ENCODE measurements around the gene CATSPERZ. TPM values are rescaled to one million over a fixed set of nuclear protein-coding genes. Genes with fewer than 3 reads are reported as not detected.
A peak's percentile ranks its signal among the peaks of the same experiment; 100 is the strongest.
"Not testable (repeated sequence)": the region's sequence is repeated elsewhere in the genome, so short reads cannot be mapped to it uniquely, and the experiment has no call there.

The CATSPERZ gene
- total RNA-seq, 1 experiment from 2014 or later: not detected

GRCh38 chr11:64318766-64319761 lies 18.9 kb downstream of the CATSPERZ start:
- no peak for DNase-seq (ENCODE audit: low spot score)

GRCh38 chr11:64320556-64320955 lies 20.4 kb downstream of the CATSPERZ start:
- no peak for DNase-seq (ENCODE audit: low spot score)

- no peak for DNase-seq (ENCODE audit: low spot score)
These were observed 20.9 kb downstream of the CATSPERZ start for GRCh38 chr11:64321026-64321425.

GRCh38 chr11:64321533-64321932 lies 21.4 kb downstream of the CATSPERZ start:
- peak; percentile 63 for DNase-seq (ENCODE audit: low spot score)

GRCh38 chr11:64322925-64323260 lies 22.7 kb downstream of the CATSPERZ start:
- DNase-seq (ENCODE audit: low spot score): no peak

GRCh38 chr11:64323373-64323772 lies 23.2 kb downstream of the CATSPERZ start:
- no peak for DNase-seq (ENCODE audit: low spot score)

- DNase-seq (ENCODE audit: low spot score): not testable (repeated sequence)
These were observed 23.8 kb downstream of the CATSPERZ start for GRCh38 chr11:64323984-64324383.

GRCh38 chr11:64324692-64325469 lies 24.7 kb downstream of the CATSPERZ start:
- DNase-seq (ENCODE audit: low spot score): no peak

- no peak for DNase-seq (ENCODE audit: low spot score)
These were observed 27.2 kb downstream of the CATSPERZ start for GRCh38 chr11:64327375-64327774.

- DNase-seq (ENCODE audit: low spot score): no peak
These were observed 27.8 kb downstream of the CATSPERZ start for GRCh38 chr11:64327993-64328392.

GRCh38 chr11:64330888-64331287 lies 30.7 kb downstream of the CATSPERZ start:
- DNase-seq (ENCODE audit: low spot score): no peak

- peak; percentile 96 for DNase-seq (ENCODE audit: low spot score)
These were observed 31.6 kb downstream of the CATSPERZ start for GRCh38 chr11:64331569-64332371.

GRCh38 chr11:64333556-64333955 lies 33.4 kb downstream of the CATSPERZ start:
- DNase-seq (ENCODE audit: low spot score): no peak

- DNase-seq (ENCODE audit: low spot score): peak; percentile 99
These were observed 34.9 kb downstream of the CATSPERZ start for GRCh38 chr11:64334764-64335735.

GRCh38 chr11:64337538-64338249 lies 37.5 kb downstream of the CATSPERZ start:
- DNase-seq (ENCODE audit: low spot score): no peak

- no peak for DNase-seq (ENCODE audit: low spot score)
These were observed 38.6 kb downstream of the CATSPERZ start for GRCh38 chr11:64338716-64339115.

GRCh38 chr11:64339286-64339685 lies 39.1 kb downstream of the CATSPERZ start:
- no peak for DNase-seq (ENCODE audit: low spot score)

GRCh38 chr11:64339754-64340408 lies 39.7 kb downstream of the CATSPERZ start, which contains the start of gene CCDC88B:
Gene CCDC88B (plus strand): TSS chr11:64340204. CDS start chr11:64340267, 63 bp downstream.
- no peak for DNase-seq (ENCODE audit: low spot score)

GRCh38 chr11:64340671-64341335 lies 40.6 kb downstream of the CATSPERZ start:
- no peak for DNase-seq (ENCODE audit: low spot score)
